Measurements from ENCODE around the gene SUMO4.

Gene SUMO4

GRCh38 chr6:149429427-149430360 is 29.6 kb downstream of the SUMO4 start:
- TF ChIP-seq OSR1 (CRISPR knock-in tag; IDR thresholded peaks at IDR 0.05): no peak
- no peak for TF ChIP-seq TOX (CRISPR knock-in tag; IDR thresholded peaks at IDR 0.05; ENCODE audit: borderline replicate concordance)
- no peak for TF ChIP-seq ISL1 (CRISPR knock-in tag; IDR thresholded peaks at IDR 0.05)
- TF ChIP-seq CSRNP3 (CRISPR knock-in tag; IDR thresholded peaks at IDR 0.05): no peak
- TF ChIP-seq TSHZ2 (CRISPR knock-in tag; IDR thresholded peaks at IDR 0.05): no peak
- TF ChIP-seq GLIS3 (CRISPR knock-in tag; IDR thresholded peaks at IDR 0.05): no peak
- TF ChIP-seq ZNF8 (CRISPR knock-in tag; IDR thresholded peaks at IDR 0.05): no peak
- no peak for TF ChIP-seq RARB (CRISPR knock-in tag; IDR thresholded peaks at IDR 0.05)
- ATAC-seq: no peak

GRCh38 chr6:149431905-149432775 is 32.1 kb downstream of the SUMO4 start:
- peak; percentile 99 for ATAC-seq

More at GRCh38 chr6:149431905-149432775, 32.1 kb downstream of the SUMO4 start:
- TF ChIP-seq PATZ1 (CRISPR knock-in tag; IDR thresholded peaks at IDR 0.05; ENCODE audit: borderline replicate concordance) (no peak), CSDC2 (CRISPR knock-in tag; IDR thresholded peaks at IDR 0.05) (no peak), ZFP3 (CRISPR knock-in tag; IDR thresholded peaks at IDR 0.05) (no peak), OSR1 (CRISPR knock-in tag; IDR thresholded peaks at IDR 0.05) (no peak), TOX (CRISPR knock-in tag; IDR thresholded peaks at IDR 0.05; ENCODE audit: borderline replicate concordance) (no peak), TSHZ2 (CRISPR knock-in tag; IDR thresholded peaks at IDR 0.05) (no peak), ZNF70 (CRISPR knock-in tag; IDR thresholded peaks at IDR 0.05) (no peak), TCF4 (CRISPR knock-in tag; IDR thresholded peaks at IDR 0.05; ENCODE audit: borderline replicate concordance) (no peak), ESRRG (CRISPR knock-in tag; IDR thresholded peaks at IDR 0.05) (no peak), ARNTL (CRISPR knock-in tag; IDR thresholded peaks at IDR 0.05; ENCODE audit: borderline replicate concordance, low read depth) (no peak), CSRNP3 (CRISPR knock-in tag; IDR thresholded peaks at IDR 0.05) (no peak), POU6F1 (CRISPR knock-in tag; IDR thresholded peaks at IDR 0.05; ENCODE audit: borderline replicate concordance, low read depth) (no peak), ZFP30 (CRISPR knock-in tag; IDR thresholded peaks at IDR 0.05) (no peak), RARB (CRISPR knock-in tag; IDR thresholded peaks at IDR 0.05) (no peak), PPARA (CRISPR knock-in tag; IDR thresholded peaks at IDR 0.05; ENCODE audit: borderline replicate concordance) (no peak), ZNF8 (CRISPR knock-in tag; IDR thresholded peaks at IDR 0.05) (no peak), ZNF565 (CRISPR knock-in tag; conservative IDR thresholded peaks at IDR 0.05; ENCODE audit: low read depth) (no peak), GLIS3 (CRISPR knock-in tag; IDR thresholded peaks at IDR 0.05) (no peak)

Measured in SK-N-SH treated with all-trans-retinoic acid at 6 μM for 48 hours (cell line).